GM21526 (cell line): Measurements from ENCODE around the gene C3.
"Not testable (repeated sequence)": the region's sequence is repeated elsewhere in the genome, so short reads cannot be mapped to it uniquely, and the experiment has no call there.

Source experiments
- ATAC-seq: cut with Tn5 transposase; IDR thresholded peaks from one replicate; pipeline ENCODE4 v1.9.1; 2021; ENCODE audit warnings: moderate library complexity; ENCODE audit not compliant: unreplicated experiment, low FRiP score

C3 gene

DNA sequence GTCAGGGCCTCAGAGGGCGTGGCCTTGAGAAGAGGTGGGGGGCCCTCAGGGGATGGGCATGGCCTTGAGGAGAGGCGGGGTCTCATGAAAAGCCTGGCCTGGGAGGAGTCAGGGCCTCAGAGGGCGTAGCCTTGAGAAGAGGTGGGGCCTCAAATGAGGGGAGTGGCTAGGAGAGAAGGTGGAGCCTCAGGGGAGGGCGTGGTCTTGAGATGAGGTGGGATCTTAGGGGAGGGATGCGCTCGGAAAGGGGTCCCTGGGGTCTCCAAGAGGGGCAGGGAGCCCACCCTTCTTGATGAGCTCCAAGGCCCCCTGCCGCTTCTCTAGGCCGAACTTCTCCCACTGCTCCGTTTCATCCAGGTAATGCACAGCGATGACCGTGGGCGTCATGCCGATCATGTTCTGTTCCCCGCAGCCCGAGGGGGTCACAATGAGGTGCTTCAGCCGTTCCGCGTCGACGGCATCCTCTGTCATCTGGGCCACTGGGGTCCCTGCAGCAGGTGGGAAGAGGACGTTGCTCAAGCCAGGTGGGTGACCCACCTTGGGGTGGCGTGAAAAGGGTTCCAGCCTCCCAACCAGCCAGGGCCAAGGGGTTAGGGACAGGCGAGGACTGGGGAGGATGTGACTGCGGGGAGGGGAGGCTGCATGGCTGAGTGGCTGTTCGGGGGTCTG is 26.2 kb downstream of the C3 start:
- no peak for ATAC-seq

- no peak for ATAC-seq
These were observed 26.8 kb downstream of the C3 start for GRCh38 chr19:6693681-6694080.

DNA sequence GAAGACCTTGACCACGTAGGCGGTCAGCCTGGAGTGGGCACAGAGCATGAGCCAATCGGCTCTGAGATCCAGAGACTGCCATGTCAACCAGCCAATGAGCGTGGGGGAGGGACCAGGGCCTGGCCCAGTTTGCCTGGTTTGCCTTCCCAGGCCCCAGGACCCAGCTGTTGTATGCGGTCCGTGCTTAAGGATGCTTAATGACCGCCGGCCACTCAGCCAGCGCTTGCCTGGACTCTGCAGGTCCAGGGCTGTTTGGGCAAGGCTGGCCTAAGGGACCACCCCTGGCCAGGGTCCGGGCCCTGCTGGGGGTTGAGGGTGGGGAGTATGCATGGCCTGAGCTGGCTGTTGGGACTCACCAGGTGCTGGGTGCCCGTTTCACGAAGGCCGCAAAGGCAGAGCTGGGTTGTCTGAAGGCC is 27.4 kb downstream of the C3 start:
- no peak for ATAC-seq

DNA sequence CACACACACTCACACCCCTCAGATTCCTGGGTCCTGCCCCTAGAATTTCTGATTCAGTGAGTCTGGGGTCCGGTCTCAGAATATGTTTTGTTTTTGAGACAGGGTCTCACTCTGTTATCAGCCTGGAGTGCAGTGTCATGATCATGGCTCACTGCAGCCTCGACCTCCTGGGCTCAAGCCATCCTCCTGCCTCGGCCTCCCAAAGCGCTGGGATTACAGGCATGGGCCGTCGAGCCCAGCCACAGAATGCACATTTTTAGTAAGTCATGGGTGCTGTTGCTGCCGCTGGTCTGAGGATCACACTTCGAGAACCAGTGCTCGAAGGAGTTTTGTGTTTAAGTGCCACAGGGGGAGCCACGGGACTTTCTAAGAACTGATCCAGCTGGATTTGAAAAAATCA is 28.4 kb downstream of the C3 start:
- ATAC-seq, result no peak

DNA sequence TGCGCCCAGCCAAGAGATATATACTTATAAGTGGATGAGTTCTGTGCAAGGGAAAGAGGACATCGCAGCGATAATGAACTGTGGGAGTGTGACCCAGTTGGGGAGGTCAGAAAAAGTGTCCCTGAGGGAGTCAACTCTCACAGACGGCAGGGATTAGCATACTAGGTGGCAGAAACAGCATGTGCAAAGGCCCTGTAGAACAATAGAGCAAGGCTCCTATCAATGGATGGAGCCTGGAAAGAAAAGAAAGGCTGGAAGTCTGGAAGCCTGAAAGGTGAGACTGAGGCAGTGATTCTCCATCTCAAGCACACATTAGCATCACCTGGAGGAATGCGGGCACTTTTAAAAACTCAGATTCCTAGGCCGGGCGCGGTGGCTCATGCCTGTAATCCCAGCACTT is 29.1 kb downstream of the C3 start:
- ATAC-seq, result no peak

- no peak for ATAC-seq
These were observed 30.1 kb downstream of the C3 start for GRCh38 chr19:6690160-6690885.

DNA sequence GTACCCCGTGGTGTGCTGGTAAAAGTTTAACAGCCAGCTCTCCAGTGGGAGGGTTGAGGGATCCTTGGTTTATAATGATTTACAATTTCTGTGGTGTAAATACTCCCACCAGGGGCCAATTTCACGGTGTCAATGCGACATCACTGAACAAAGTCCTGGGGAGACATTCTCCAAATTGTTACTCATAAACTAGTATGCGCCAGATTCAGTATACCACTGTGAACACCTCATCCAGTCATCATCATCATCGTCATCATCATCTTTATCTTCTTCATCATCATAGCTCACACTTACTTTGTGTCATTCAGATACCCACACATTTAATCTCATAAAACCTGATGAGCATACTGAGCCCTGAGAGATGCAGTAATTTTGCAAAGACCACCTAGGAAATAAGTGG is 33.3 kb downstream of the C3 start:
- no peak for ATAC-seq

DNA sequence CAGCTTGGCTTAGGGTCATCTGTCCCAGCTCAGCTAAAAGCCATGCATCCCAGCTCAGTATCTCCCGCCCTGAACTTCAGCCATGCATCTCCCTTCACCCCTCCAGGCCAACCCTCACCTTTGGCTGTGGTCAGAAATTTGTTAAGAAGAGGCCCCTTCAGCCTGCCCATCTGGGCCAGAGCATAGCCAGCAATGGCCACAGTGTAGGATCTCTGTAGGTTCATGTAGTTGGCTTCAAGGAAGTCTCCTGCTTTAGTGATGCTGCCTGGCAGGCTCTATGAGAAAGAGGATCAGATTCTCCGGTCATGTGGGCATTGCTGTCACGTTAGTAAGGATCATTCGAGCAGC is 33.8 kb downstream of the C3 start:
- ATAC-seq, result no peak

- ATAC-seq, result no peak
These were observed 34.4 kb downstream of the C3 start for GRCh38 chr19:6685962-6686627.

DNA sequence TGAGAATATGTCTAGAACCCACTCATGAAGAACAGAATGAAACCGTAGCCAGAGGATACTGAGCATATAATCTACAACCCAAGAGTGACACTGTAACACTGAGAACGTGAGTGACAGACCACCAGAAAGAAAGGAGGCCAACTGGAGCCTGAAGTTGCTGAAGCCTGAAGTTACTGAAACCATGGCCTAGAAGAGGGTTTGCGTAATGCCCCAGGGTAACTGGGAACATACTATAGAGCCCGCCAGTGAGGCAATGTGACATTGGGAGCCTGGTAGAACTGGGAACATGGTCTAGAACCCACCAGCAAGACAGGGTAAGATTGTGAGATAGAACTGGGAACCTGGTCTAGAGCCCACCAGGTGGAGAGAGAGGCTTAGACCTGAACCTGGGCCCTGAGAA is 35.0 kb downstream of the C3 start:
- no peak for ATAC-seq

GRCh38 chr19:6683971-6684370 is 36.5 kb downstream of the C3 start:
- ATAC-seq, result no peak

- no peak for ATAC-seq
These were observed 37.8 kb downstream of the C3 start for GRCh38 chr19:6682607-6683128.

DNA sequence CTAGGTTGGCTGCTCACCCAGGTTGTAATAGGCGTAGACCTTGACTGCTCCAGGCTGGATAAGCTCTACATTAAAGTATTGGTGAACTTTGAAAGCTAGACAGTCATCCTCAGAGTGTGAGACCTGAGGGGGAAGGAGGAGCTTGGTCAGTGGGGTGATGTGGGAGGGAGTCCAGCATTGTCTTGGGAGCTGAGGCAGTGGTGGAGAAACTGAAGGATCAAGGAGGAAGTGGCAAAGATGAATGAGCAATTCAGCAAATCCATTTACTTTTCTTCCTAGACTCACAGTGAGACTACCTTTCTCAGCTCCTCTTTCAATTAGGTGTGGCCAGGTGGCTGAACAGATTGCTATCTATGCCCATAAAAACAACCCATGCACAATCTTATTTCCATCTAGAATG is 40.3 kb downstream of the C3 start:
- no peak for ATAC-seq

DNA sequence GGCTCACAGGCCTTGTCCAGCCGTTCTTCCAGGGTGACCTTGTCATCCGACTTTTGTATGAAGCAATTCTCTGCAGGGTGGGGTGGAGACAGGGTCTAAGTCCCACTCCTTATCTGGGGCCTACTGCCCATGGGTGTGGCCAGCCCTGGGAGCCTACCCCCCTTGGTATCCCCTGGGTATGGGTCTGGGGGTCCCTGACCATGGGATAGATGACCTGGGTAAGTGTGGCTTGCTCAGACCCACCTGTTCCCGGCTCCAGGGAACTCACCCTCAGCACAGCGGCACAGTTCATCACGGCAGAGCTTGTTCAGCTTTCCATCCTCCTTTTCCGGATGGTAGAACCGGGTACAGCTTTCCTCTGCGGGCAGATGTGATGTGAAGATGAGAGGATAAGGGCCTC is 41.3 kb downstream of the C3 start:
- no peak for ATAC-seq

GRCh38 chr19:6678690-6679109 is 41.8 kb downstream of the C3 start:
- ATAC-seq, result no peak

DNA sequence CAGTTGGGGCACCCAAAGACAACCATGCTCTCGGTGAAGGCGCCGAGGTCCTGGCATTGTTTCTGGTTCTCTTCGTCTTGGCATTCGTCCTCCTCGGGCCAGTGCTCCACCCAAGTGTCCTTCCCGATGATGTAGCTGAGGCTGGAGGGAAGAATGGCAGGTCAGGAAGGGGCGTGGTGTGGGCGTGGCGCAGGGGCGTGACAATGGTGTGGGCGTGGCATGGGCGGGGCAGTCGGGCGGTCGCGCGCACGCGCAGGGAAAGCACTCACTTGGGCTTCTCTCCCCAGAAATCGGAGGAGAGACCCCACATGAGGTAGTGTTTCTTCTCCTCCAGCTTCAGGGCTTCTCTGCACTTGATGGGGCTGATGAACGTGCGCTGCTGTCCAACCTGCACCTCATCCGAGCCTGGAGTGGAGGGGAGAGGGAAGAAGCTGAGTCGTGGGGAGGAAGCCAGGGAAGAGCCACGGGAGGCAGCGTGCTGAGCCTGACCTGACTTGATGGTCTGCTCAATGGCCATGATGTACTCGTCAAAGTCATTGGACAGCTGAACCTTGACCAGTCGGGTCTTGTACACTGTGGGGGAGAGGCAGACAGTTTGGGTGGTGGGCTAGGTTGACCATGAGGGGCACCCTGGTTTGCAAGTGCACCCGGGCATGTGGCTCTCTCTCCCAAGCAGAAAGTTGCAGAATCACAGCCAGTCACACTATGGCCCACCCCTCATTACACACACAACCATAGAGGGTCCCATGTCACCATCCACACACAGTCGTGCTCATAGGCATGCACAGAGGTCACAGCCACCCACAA is 42.4 kb downstream of the C3 start:
- ATAC-seq, result no peak

DNA sequence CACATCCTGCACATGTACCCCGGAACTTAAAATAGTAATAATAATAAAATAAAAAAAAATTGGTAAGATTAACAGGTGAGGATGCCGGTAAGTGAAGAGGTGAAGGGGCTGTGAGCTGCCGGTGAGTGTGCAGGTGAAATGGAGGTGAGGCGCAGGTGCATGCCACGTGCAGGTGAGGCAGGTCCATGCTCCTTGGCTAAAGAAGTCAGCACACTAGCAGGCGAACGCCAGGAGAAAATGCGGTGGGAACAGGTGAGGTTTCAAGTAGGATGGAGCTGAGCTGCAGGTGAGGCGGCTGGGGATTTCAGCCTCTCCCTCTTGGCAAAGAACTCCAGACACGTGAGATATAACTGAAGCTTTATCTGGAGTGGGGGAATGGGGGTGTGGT is 43.0 kb downstream of the C3 start:
- ATAC-seq, result no peak

DNA sequence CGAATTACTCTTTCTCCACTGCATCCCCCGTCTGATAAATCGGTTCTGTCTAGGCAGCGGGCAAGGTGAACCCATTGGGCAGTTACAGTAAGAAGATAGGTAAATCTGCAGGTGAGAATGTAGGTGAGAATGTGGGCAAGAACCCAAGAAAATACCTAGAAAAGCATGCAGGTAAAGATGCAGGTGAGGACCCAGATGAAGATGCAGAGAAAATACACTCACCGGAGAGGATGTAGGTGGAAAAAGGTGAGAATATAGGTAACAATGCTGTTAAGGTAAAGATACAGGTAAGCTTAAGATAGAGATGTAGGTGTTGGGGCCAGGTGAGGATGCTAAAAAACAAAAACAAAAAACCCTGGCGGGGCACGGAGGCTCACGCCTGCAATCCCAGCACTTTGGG is 44.2 kb downstream of the C3 start:
- ATAC-seq, result no peak

DNA sequence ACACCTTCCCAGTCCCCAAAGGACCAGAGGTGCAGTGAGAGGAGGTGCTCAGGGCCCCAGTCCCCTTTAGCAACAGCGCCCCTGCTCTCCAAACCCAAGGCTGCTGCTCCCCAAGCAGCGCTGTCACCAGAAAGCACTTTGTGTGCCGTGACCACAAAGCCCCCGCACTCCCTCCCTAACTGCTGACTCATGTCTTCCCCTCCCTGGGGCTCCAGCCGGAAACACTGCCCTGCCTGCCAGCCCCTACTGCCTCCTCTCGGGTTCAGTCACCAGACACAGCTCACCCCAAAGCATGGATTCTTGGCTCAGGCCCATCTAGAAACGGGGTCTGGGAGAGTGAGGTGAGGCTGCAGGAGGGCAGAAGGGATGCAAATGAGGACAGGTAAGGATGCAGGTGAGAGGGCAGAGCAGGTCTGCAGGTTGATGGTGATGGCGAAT is 45.6 kb downstream of the C3 start:
- no peak for ATAC-seq

GRCh38 chr19:6674408-6674807 is 46.0 kb downstream of the C3 start:
- not testable (repeated sequence) for ATAC-seq
